GM19463 (cell line): ENCODE measurements around the gene HRH3.

Experiments
- ATAC-seq: cut with Tn5 transposase; IDR thresholded peaks from one replicate; pipeline ENCODE4 v1.9.1; 2021; ENCODE audit warnings: mild to moderate bottlenecking, moderate library complexity; ENCODE audit not compliant: unreplicated experiment

Gene HRH3

DNA sequence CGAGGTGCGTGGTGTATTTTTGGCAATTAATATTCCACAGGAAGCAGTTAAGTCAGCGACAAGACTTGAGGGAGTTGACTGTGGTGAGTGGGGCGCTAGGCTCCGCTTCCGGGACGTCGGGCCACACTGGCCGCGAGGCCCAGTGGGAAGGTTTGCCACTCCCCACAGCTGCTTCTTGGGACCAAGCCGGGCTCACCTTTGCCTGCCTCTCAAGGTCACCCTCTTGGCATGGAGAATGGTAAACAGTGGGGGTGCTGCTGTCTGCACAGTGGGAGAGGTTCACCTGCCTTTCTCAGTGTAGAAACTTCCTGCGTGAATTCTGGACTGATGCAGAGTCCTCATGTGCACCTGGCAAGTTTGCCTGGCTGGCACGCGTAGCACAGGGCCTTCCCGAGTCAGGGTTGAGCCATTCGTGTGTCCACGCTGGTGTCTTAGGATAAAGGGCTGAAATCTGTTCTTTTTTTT, 24.6 kb upstream of the HRH3 start:
- no peak for ATAC-seq

DNA sequence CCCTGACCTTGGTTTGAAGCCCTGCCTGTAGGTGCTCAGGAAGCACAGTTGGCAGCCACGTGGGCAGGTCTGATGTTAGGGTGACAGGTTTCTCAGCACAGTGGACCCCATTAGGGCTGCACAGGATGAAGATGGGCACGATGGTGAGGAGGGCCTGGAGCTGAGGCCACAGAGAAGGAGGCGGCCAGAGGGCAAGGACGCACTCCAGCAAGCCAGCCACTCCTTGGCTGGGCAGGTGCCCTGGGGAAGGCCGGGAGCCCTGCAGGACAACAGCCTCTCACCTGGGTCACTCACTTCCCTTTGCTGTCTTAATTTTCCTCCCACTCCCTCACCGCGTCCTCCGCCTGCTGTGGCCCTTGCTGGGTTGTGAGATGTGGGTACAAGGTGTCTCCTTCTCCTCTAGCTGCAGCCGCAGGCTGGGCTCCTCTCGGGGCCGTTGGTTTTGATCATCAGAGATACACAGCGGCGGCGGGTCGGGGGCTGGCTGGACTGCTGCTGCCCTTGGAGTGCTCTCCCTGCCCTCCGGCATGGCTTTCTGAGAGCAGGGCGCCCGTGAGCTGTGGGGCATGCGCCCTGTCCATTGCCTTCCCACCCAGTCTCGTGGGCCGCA, 23.9 kb upstream of the HRH3 start:
- no peak for ATAC-seq

DNA sequence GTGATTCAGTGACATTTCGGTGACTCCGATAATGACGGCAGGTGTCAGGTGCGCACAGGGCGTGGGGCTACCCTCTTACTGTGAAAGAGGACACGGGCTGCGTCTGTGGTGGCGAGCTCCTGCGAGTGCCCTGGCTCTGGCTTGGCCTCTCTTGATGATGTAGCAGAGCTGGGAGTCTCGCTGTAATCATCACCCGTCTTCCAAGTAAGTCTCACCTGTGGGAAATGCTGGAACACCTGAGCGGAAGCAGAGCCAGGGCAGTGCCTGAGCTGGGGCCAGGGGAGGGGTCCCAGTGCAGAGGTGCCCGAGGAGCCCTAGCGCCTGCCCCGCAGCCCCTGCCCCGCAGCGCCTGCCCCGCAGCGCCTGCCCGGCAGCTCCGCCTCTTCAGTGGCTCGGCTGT, 23.0 kb upstream of the HRH3 start:
- ATAC-seq = no peak

DNA sequence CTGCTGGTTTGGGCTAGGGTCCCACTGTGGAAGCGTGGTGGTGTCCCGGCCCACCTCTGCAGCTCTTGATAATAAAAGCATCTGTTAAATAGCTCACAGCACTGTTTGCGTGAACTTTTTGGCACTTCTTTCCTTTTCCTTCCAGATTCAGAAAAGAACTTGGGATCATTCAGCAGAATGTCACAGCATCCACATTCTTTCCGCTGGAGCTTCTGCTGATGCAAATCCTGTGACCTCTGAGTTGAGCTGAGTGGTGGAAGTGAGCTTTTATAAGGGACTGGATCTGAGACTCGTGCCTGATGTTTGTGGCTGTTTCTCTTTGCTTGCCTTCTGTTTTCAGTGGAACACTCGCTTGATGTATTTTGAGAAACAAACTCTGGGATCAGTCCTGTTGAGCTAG, 22.1 kb upstream of the HRH3 start:
- no peak for ATAC-seq

DNA sequence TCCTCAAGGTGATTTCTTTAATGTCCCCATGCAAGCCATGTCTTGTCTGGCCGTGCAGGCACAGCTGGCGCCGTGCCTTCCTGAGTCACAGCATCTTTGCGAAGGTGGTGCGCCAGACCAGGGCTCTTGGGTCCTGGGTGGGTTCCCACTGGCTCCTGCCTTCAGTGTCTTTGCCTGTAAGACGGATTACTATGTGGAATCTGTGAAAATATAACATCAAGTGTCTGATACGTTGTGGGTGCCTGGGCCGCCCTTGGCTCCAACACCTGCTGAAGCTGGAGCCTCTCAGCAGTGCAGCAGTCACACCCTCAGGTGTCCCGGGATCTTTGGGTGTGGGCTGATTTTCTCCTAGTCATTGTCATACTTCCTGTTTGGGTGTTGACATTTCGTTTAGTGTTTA, 21.4 kb upstream of the HRH3 start:
- no peak for ATAC-seq

DNA sequence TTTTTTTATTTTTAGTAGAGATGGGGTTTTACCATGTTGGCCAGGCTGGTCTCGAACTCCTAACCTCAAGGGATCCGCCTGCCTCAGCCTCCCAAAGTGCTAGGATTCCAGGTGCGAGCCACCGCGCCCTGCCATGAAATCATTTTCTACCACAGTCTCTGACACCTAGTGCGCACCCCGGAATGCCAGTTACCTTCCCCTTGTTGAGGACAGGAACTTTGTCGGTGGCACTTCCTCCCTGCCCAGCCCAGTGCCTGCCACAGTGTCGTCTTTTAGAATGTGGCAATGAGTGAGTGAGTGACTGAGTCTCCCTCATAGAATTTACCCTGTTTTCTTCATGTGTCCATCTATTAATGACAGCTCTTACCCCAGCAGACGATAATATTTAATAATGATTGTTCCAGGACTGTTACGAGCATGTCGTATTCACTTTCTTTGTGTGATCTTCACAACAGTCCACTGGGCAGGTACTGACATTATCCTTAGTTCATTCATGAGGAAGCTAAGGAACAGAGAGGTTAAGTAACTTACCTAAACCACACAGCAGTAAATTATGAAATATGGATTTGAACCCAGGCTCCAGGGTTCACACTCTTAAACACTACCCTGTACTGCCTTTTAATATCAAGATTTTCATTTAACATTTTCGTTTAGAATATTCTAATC, 20.1 kb upstream of the HRH3 start:
- ATAC-seq = no peak

DNA sequence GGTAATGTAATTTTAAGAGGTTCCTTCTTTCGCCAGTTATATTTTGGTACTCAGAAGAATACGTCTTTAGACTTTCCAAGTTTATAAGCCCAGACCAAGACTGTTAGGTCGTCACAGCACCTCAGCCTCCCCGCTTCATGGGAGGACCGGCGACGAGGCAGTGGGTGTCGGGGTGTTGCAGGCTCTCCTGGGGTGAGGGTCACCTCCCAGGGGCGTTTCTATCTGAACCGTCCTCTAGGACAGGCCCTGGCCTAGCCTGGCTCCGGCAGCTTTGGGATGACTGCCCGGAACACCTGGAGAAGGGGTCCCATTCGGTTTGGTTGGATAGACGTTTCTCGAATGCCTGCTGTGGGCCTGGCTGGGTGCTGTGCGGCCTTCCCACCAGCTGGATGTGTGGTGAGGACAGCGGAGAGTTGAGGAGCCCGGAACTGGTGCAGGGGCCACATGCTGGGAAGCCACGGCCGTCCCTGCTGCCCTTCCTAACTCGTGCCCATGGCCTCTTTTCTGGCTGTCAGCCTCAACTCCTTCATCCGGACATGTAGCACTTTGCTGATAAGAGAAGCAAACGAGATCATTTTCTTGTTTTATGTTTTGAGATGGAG, 19.3 kb upstream of the HRH3 start:
- no peak for ATAC-seq

DNA sequence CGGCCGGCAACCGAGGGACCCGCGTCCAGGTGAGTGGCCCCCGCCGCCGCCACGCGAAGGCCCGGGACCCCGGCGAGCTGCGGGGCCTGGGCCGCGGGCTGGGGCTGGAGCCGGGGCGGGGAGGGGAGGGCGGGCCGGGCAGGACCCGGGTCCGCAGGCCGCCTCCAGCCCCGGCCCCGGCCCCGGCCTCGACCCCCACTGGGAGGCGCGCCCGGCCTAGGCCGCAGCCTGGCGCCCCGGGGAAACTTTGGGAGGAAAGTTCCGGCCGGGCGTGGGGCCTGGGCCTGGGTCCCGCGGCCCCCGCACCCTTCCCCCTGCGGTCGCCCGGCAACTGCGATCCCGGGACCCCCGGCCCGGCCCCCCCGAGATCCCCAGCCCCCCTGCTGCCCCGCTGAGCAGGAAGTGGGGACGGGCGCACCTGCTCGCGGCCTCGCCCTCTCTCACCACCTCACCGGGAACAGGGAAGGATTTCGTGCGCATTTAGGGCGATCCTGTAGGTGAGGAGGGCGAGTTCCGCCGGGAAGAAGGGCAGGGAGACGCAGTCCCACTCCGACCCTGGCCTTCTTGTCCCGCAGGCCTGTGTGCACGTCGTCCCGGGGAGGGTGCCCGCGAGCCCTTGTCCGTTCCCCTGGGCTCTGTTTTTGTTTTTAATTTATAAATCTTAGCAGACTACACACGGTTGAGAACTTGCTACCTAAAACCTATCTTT, 18.6 kb upstream of the HRH3 start:
- no peak for ATAC-seq

DNA sequence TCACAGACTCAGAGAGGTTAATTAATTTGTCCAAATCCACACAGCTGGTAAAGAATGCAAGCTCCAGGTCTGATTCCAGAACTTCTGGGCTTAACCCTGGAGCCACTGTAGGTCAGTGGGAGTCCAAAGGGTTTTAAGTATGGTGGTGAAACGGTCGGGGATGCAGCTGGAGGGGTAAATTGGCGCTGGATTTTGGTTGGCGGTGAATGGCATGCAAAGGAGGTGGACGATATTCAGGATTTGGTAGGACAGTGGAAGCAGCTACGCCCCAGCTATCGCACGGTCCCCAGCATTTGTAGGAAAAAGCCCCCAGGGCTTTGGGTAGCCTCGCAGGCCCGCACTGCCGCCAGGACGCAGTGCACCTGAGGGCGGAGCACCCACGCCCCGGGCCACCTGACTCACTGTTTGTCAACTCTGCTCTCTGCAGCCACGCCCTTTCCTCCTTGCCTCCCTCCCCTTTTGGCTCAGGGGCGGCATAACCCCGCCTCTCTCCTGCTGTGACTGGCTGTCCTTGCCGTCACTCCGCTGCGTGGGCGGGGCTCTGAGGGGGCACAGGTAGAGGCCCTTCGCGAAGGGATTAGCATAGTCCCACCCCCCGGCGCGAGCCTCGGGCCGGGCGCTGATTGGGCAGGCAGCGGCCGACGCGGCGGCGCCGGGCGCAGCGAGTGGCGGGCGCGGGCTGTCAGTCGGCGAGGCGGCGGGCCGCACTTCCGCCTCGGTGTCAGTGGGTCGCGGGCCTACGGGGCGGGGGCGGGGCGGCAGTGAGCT, 17.9 kb upstream of the HRH3 start, which contains the start of gene OSBPL2:
Gene OSBPL2, plus strand, starts transcription at position 721 of the 768 bp plus-strand sequence. CDS start 17,664 bp downstream, outside the sequence.
- peak; percentile 98 for ATAC-seq

DNA sequence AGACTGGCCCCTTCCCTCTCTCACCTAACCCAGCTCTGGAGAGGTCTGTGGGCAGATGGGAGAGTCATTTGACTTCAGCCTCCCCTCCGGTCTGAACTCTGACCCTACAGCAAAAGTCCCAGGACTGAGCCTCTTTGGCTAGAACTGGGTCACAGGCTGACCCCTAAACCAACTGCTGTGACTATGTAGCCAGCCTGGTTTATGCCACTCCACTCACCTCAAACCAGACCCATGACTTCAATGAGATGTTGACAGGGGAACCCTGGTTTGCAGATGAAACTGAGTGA, 17.4 kb upstream of the HRH3 start:
- ATAC-seq = no peak

DNA sequence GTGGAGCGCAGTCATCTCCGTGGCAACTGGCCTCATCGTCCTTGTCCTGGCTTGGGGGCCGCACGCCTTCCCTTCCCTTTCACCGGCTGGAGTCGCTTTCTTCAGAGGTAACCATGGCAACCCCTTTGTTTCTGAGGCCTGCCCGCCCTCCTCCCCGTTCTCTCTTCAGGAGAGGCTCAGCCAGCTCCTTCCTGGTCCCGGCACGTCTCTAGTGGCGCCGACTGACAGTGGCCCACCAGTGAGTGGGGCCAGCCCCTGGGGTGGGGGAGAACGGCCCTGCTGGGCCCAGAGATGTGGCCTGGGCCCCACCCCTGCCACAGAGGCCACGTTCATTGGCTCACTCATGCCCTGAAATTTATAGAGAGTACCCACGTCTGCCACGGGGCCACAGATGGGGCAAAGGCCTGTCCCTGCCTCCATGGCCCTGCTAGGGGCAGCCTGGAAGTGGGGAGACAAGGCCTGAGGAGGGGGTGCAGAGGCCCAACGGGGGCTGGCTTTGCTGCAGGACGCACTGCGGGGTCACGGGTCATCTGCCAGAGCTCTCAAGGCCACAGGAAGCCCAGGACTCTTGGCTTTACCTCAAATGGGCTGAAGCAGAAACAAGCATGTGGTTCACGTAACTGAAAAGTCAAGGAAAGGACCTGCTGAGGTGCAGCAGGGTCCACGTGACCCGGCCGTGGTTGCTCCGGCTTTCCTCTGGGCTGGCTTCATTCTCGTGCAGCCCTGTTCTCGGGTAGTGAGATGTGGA, 16.9 kb upstream of the HRH3 start:
- ATAC-seq = no peak

DNA sequence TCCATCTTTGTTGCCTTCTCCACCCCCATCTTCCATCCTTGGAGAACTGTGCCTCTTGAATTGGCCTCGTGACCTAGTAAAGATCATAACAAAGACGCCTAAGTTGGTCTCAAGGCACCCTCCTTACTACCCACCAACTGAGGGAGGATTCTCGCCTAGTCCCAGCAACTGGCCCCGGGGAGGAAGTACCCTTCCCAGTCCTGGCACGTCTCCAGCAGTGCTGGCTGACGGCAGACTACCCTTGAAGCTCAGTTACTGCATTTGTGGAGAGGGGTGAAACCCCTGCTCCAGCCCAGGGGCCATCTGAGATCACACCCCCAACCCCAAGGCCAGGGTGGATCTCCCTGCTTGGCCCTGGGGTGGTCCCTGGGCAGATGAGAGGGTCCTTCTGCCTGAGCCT, 16.1 kb upstream of the HRH3 start:
- ATAC-seq = no peak

DNA sequence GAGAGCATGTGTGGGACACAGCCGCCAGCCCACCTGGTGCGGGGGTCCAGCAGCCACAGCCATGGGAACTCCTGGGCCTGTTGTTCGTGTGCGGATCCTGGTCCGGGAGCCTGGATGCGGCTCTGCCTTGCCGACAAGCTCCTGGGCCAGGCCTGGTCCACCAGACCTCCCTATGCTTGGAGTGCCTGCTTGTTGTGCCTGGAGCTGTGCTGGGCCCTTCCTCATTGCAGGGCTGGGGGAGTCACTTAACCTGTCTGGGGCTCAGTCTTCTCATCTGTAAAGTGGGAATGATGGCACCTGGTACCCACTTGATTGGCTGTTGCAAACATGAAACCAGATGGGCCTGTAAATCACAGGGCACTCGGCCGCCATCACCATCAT, 15.7 kb upstream of the HRH3 start:
- no peak for ATAC-seq

DNA sequence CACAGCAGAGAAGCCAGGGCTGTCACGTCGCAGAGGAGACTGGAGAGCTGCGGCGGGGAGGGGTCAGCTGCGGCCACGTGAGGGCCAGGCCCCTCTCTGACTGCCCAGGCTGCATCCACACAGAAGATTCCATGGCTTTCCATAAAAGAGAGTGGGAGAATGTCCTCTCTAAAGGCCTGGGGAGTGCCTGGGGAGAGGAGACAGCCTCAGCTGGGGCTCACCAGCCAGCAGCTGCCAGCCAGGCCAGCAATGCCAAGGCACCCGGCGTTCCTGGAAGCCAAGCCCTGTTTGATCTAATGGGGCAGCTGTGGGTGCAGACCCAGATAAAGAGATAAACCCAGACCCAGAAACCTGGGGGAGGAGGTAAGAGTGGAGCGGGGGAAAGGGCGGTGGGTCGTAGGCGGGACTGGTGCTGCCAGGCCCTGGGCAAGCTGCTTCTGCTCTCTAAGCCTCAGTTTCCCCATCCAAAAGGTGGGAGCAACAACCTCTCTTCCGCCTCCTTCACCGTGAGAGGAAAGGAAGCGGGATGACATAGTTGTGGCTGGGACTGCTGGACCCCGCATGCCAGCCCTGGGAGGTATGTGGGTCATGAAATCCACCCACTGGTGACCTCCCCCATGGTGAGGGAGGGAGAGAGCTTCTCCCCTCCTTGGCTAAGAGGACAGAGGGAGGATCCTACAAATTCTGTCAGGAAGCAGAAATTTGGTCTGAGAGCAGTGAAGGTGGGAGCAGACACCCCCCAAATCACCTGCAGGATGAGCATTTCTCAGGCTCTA, 15.1 kb upstream of the HRH3 start:
- no peak for ATAC-seq

DNA sequence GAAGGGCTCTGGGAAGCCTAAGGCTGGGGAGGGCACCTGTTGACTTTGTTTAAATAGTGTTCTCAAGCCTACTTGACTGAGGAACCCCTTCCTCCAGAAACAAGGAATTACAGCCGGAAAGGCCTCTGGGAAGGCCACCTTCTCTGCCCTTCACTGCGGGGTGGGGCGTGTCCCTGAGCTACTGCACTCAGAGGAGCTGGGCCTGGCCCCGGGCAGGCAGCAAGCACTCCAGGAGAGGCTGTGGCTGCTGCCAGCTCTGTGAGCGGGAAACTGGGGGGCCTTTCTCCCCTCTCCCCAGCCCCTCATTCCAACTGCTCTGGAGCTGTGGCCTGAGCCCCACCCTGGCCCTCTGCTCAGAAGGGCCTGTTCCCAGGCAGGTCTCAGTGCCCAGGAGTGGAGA, 14.3 kb upstream of the HRH3 start:
- ATAC-seq = no peak

DNA sequence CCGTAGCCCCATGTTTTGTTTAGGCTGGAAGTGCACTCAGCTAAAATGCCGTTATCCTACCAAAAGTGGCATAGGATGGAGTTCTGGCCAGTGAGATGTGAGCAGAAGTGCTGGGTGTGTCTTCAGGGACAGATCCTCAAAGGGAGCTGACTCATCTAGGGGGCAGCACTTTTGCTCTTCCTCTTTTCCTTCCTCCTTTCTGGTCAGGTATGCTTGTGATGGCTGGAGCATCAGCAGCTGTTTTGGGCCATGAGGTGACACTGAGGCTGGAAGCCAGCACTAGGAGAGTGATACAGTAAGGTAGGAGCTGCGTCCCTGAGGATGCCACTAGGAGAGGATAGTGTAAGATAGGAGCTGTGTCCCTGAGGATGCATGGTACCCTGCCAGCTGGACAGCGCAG, 13.6 kb upstream of the HRH3 start:
- no peak for ATAC-seq

DNA sequence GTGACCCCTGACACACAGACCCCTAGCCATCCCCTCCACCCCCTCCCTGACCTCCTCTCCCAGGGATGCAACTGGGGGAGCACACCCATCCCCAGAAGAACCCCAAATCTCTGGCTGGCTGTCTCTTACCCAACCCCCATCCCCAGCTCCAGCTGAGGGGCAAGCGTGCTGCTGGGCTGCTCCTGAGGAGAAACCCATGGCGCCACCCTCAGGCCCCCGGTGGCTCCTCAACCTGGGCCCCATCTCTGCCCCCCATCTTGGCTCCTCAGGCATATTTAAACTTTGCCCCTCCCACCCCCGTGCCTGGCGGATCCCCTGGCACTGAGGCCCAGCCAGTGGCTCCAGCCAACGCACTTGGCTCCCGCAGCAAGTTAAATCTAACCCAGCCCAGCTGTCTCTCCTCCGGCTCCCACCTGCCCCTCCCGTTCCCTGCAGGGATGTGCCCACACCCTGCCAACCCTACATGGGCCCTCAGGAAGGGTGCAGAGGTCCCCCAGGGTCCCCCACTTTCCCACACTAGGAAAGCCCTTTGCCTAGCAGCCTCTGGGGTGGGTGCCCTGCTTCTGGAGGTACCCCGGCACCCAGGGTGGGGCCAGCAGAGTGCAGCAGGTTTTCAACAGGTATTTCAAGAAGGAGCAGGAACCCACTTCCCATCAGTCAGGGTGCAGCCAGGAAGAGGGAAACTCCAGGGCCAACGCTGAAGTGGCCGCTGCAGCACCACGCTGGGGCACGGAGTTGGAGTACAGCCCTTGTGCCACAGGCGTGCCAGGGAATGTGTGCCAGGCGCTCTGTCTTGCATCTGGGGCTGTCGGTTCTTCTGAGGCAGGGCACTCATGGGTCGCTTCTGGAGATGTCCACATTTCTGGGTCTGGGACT, 12.9 kb upstream of the HRH3 start:
- no peak for ATAC-seq

DNA sequence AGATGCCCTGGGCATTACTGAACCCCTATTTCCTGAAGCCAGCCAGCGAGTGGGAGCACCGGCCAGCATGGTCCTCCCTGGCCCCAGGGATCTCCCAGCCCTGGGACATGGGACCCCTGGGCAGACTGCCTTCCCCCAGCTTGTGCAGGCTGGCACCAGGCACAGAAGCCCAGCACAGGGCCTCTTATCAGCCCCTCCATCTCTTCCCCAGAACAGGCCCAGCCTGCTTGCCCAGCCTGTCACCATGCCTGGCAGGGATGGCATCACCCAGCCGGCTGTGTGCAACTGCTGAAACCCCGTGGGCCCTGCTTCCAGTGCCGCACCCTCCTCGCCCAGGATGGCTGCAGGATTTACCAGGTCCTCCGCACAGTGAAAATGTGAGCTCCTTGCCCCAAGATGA, 12.1 kb upstream of the HRH3 start:
- ATAC-seq = no peak

DNA sequence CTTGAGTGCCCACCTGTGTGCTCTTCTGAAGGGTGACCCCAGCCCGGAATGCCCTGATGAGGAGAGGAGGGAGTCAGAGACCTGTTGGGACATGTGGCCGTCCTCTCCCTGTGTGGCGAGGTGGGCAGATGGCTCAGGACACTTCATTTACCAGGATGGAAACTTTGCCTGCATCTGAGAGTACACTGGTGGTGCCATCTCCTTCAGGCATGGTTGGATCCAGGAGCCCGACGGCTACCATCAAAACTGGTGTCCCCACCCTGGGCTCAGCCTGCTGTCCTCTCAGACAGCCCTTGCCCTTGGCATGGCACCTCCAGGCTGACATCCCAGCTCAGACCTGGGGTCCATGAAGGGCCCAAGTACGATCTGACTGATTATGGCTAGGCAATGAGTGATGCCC, 11.2 kb upstream of the HRH3 start:
- no peak for ATAC-seq
